ENCODE measurements around the gene PNPLA7.
A peak's percentile ranks its signal among the peaks of the same experiment; 100 is the strongest.
"Not testable (repeated sequence)": the region's sequence is repeated elsewhere in the genome, so short reads cannot be mapped to it uniquely, and the experiment has no call there.

Gene PNPLA7

DNA sequence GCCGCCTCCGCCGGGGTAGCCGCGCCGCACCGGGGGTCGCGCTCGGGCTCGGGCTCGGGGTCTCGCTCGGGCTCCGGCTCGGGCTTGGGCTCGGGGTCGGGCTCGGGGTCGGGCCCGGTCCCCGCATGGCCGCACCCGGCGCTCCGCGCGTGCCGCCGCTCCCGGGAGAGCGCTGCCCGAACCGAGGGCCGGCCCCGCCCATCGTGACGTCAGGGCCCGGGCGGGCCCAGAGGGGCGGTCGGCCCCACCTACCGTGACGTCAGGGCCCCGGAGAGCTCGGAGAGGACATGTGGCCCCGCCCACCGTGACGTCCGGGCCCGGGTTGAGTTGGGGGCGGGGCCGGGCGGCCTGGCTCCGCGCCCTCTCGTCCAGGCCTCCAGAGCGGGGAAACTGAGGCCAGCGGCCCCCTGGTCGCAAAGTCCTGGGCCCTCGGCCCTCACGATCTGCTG lies 91.0 kb downstream of the PNPLA7 start, which contains the start of gene NSMF:
NSMF (minus strand) TSS at position 183 of the 449 bp plus-strand sequence. CDS start 232 bp downstream, outside the sequence.
- peak; percentile 99 for DNase-seq

DNA sequence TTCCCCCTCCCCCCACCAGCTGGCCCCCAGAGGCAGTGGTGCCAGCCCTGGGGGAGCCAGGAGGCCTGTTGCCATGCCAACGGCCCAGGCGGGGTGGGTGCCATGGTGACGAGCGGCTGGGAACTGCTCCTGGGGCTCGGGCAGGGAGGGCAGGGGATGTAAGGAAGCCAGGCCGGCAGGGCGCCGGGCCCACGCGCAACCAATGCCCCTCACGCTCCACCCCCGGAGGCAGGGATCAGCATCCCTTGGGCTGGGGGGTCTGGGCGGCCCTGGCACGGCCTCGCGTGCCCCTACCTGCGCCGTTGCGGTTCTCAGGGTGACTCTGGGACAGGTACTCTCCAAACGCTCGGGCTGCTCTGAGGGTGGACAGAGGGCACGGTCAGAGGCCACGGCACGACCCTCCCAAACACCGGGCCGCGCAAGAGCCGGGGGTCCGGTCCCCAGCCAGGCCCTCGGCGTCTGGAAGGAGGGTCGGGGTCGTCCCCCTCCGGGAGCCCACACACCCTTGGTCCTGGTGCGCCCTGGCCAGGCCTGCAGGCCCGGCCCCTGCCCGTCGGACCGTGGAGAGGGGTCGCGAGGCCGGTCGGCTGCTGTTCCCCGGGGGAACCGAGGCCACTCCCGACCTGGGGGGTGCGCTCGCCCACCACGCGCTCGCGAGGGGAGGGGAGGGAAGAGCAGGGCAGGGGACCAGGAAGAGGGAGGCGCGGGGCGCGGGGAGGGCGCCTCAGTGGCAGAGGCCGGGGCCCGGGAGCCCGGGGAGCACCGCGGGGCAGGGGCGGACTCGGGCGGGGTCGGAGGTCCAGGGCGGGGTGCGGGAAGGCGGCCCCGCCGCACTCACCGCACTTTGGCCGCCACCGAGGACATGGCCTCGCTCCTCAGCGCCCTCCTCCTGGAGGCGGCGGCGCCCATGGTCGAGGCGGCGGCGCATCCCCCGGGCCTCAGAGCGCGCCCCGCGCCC lies 91.7 kb downstream of the PNPLA7 start:
- peak; percentile 53 for DNase-seq

DNA sequence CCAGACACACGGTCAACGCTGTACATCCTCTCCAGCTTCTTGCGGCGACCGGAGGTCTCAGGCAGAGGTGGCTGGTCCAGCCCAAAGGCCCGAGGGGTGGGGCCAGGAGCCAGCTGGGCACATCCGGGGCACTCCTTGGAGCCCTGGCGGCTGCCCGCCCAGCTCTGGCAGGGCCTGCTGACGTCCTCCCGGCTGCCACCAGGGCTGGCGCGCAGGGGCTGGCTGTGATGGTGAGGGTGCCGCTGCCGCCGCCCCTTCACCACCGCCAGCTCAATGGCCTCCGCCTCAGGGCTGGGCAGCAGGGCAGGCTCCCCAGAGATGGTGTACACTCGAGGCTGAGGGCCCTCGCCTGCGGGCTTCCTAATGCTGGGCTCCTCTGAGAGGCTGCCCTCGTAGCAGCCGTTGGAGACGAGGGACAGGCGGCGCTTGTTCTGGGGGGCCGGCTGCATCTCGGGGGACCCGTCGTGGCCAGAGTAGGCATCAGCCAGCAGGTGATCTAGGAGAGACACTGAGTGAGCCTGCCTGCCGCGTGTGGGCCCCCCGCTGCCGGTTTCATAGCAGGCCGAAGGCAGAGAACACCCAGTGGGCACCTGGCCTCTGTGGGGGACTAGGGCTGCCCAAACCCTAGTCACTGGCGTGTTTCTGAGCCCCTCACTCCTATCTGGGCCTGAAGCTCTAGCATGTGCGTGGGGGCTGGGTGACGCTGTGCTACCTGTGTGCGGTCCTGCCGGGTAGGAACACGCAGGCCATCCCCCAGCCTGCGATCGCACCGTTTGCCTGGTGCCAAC lies 92.6 kb downstream of the PNPLA7 start:
- DNase-seq = no peak

DNA sequence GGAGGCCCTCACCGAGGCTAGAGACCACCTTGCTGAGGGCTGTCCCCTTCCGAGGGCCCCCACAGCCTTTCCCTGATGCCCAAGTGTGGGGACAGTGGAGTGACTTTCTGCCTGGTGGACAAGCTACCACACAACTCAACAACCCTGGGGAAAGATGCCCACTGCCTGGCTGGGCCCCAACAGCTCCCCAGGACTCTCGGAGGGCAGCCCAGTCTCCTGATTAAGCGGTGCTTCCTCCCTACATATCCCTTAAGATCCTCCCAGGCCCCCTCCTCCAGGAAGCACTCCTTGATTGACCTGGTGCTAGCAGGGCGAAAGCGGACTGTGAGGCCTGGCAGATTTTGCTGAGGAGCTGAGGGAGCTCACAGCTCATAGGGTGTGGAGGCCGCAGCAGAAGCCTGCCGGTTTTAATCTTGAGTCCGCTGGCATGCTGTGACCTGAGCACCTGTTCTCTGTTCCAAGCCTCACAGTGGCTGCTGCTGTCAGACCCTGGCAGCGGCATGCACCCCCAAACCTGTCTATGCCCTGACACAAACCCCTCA lies 93.3 kb downstream of the PNPLA7 start:
- no peak for DNase-seq

DNA sequence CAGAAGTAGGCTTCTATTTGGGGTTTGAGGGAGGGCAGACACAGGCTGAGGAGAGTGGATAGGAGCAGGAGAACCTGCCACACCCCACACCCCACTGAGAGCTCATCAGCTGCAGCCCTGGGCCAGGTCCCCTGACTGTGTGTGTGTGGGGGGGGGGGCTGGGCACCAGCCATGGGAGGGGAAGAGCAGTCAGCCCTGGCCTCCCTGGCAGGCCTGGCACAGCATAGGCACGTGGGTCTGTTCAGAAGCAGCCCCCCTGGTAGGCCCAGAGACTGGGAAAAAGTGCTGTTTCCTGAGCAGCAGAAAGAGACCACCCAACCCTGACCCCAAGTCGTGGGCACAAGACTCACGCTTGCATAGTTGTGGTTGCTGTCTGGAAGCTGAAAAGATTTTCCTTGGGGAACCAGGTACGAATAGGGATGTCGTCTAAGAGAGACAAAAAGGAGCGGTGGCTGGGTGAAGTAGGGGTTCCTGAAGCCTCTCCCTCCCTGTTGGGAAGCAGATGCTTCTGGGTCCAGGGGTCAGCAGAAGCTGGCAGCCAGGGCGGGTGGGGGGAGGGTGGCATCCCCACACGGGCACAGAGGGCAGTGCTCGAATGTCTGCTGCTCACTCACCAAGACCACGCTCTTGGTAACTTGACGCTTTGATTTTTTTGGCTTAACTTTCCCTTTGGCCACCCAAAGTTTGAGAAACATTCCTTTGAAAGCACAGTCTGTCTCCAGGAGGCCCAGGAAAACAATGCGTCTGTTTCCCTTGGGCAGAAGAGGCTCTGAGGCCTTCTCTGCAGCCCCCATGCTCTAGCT lies 93.9 kb downstream of the PNPLA7 start:
- DNase-seq = no peak

DNA sequence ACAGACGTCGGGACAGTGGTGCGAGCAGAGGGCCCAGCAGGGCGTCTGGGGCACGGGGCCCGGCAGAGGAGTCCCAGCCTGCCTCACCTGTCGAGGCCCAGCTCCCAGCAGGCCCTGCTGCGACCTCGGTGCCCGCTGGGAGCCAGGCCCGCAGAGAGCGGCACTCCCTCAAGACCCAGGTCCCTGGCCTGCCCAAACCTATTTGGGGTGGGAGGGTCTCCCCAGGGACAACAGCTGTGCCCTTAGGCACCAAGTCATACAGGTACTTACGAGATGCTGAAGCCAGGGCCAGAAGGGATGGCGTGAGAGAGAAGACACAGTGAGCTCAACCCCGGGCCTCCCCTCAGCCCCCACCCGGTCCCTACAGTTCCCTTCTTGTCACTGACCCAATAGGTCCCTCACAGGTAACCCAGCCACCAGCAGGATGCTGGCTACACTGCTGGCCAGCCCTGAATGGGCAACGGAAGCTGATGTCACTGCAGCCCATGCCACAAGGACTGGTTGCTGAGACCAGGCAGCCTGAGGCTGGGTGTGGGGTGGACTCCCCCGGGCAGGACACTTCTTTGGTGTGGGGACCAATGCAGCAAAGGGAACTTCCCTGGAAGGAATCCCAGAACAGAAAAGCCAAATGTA lies 94.7 kb downstream of the PNPLA7 start:
- DNase-seq = no peak

DNA sequence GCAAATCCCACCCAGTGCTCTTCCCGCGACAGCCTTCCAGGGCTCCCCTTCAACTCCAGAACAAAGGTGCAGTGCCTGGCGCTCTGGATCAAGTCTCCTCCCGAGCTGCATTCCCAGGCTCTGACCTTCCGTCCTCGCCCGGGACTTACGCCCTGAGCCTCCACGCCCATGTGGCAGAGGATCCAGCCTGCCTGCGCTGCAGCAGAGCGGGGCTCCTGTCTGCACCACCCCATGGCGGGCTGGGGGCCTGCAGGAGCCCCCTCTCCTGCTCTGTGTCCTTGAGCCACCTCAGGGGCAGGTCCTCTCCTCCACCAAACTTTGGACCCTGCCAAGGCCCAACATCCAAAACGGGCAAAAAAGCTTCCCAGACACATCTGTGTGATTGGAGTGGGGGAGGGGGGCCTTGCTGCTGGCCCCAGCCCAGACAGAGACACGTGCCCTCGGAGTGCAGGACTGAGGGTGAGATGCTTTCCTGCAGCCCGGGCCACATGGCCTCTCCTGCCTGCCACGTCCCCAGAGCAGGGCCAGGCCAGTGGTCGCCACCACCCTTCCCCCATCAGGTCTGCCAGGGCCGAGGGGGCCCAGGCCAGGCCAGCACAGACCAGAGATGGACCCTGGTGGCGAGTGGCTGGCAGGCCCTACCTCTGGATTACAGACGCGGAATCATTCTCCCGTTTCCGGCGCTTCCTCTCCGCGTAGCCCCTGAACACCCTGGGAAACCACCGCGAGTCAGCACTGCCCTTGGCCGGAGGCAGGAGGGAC lies 95.4 kb downstream of the PNPLA7 start:
- no peak for DNase-seq

DNA sequence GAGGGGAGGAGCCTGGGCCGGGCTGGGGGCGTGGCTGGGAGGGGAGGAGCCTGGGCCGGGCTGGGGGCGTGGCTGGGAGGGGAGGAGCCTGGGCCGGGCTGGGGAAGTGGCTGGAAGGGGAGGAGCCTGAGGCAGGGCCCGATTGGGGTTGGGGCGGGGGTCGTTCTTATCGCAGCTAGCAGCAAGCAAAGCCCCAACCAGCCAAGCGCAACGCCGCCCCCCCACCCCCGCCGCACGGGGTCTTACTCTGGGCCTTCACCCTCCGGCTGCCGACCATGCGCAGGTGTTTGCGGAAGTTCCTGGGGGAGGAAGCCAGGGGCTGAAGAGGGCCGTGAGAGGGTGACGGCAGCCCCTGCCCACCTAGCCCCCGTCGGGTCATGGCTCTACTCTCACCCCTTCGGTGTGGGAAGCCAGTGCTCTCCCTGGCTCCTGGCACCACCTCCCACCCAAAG lies 96.0 kb downstream of the PNPLA7 start:
- no peak for DNase-seq

DNA sequence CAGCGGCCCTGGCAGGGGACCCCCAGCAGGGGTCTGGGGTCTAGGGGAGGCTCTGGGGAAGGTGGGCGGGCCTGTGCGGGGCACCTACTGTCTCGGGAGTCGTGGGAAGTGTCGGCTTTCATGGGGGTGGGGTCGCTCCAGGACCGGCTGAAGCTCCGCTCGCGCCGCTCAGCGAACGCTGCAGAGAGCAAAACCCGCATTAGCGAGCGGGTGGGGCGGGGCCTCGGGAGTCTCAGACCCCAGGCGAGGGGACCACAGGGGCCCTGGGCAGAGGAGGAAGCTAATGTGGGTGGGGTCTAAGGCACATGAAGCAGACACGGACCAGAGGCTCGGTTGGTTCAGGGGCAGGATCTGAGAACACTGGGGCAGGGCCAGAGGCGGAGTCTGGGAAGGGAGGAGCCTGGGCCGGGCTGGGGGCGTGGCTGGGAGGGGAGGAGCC lies 96.5 kb downstream of the PNPLA7 start:
- DNase-seq = peak; percentile 48

DNA sequence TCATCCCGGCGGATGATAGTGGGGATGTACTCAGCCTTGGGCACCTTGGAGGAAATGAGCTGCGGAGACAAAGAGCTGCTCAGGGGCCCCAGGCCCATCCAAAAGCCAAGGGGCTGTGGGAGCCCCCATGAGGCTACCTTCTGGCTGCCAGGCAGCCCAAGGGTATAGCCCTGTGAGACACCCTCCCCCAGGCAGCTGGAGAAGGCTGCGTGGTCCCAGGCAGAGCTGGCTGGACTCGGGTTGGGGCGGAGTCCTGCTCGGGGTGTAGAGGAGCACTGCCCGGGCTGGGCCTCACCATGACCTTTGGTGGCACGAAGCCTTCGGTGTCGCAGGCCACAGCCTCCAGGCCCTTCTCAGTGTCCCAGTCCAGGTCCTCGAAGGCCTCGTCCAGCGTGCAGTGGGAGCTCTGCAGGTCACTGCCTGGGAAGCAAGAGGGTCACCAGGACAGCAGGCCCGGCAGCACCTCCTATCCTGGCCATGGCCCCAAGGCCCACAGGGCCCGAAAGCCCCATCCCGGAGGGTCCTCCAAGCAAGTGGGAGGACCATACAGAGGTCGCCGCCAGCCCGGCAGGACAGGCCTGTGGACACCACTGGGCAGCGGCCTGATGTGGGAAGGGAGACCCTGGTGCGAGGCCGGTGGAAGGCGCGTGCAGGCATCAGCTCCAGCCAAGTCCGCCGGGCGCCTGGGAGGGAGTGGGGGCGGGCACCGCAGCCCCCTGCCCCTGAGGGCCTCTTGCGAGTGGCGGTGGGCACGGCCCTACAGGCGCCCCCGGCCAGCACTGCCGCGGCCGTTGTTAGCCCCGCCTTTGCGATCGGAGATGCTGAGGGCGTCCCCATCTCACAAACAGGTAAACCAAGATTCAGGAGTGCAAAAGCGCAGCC lies 97.2 kb downstream of the PNPLA7 start:
- DNase-seq = no peak

DNA sequence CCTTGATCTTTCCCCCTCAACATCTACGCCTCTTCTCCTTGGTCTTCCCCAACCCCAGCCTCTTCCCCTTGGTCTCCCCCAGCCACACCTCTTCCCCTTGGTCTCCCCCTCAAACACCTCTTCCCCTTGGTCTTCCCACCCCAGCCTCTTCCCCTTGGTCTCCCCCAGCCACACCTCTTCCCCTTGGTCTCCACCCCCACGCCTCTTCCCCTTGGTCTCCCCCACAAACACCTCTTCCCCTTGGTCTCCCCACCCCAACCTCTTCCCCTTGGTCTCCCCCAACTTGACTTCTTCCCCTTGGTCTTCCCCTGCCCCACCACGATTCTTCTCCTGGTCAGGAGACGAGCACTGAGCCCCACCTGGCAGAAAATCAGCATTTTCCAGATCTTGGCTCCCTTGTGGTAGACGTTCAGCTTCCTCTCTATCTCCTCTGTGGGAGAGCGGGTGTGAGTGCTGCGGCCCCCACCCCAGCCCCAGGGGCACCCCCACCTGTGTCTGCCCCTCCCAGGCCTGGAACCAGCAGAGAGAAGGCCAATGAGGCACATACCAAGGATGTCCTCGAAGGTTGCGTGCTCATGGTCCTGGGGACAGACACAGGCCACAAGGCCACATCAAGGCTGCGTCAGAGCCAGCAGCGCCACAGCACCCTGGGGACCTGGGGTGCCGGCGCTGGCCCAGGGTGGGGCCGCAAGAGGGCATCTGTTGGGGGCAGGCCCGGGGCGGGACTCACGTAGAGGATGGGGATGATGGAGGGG lies 98.0 kb downstream of the PNPLA7 start:
- no peak for DNase-seq

DNA sequence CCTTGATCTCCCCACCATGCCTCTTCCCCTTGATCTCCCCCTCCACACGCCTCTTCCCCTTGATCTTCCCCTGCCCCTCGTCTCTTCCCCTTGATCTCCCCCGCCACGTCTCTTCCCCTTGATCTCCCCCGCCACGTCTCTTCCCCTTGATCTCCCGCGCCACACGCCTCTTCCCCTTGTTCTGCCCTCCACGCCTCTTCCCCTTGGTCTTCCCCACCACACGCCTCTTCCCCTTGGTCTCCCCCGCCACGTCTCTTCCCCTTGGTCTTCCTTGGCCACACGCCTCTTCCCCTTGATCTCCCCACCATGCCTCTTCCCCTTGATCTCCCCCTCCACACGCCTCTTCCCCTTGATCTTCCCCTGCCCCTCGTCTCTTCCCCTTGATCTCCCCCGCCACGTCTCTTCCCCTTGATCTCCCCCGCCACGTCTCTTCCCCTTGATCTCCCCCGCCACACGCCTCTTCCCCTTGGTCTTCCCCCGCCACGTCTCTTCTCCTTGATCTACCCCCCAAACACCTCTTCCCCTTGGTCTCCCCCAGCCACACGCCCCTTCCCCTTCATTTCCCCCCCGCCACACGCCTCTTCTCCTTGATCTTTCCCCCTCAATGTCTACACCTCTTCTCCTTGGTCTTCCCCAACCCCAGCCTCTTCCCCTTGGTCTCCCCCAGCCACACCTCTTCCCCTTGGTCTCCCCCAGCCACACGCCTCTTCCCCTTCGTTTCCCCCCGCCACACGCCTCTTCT lies 98.8 kb downstream of the PNPLA7 start:
- not testable (repeated sequence) for DNase-seq

DNA sequence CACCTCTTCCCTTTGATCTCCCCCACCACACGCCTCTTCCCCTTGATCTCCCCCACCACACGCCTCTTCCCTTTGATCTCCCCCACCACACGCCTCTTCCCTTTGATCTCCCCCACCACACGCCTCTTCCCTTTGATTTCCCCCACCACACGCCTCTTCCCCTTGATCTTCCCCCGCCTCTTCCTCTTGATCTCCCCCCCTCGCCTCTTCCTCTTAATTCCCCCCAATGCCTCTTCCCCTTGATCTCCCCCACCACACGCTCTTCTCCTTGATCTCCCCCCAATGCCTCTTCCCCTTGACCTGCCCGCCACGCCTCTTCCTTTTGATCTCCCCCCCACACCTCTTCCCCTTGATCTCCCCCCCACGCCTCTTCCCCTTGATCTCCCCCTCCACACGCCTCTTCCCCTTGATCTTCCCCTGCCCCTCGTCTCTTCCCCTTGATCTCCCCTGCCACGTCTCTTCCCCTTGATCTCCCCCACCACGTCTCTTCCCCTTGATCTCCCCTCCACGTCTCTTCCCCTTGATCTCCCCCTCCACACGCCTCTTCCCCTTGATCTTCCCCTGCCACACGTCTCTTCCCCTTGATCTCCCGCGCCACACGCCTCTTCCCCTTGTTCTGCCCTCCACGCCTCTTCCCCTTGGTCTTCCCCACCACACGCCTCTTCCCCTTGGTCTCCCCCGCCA lies 99.5 kb downstream of the PNPLA7 start:
- DNase-seq = not testable (repeated sequence)

DNA sequence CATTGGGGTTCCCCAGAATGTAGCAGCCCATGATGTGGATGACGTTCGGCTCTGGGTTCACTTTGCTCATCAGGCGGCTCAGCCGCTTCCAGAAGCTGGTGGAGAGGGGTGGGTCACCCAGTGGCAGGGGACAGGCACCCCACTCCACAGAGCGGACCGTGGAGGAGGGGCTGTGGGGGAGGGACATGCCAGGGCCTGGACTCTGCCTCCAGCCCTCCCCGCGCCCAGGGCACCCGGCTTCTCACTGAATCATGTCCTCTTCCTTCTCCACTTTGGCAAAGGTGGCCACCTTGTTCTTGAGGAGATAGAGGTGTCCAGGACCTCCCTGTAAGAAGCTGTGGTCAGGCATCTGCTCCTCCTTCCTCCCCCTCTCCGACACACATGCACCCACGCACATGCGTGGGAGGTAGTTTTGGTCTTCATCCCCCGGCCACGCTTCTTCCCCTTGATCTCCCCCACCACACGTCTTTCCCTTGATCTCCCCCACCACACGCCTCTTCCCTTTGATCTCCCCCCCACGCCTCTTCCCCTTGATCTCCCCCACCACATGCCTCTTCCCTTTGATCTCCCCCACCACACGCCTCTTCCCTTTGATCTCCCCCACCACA lies 100.2 kb downstream of the PNPLA7 start:
- DNase-seq = no peak

DNA sequence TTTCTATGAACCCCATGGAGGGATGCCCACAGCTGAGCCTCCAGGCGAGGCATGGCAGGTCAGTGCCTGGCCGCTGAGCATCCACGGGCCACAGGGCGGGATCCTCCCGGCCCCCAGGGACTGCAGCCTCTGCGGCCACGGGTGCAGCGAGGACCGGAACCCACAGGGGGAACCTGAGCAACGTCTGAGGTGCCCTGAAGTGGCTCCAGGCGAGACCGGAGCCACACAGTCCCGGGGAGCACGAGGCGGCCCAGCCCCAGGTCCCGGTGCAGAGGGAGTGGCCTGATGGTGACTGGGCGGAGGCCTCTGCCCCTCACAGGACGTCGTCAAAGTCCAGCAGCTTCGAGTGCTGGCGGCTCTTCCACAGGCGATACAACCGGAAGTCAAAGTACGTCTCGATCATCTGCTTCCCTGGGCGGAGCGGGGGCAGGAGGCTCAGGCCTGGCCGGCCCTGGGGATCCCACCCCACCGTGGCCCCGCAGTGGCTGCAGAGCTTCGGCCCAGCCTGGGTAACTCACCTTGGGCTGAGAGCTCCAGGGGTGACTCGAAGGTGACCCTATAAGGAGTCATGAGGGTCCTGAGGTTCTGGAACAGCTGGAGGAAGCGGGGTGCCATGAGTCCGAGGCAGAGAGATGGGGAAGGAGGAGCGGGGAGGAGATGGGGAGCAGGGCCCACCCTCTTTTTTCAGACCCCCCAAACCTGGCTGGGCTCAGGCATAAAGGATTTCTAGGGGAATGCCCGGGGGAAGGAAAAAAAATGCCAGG lies 100.9 kb downstream of the PNPLA7 start:
- no peak for DNase-seq

DNA sequence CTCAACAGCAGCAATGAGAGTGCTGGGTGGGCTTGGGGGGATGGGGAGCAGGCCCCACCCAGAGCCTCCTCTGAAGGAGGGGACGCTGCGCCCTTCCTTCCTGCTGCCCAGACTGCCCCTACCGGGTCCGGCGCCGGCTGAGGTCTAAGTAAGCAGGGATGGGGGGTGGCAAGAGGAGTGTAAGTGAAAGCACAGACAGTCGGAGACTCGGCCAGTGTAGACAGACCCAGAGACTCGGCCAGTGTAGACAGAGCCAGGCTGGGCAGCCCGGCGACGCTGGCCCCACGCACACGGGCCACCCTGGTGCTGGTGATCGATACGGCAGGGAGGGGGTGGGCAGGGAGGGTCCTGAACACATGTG lies 101.6 kb downstream of the PNPLA7 start:
- no peak for DNase-seq

Data from RPMI8226 (cell line).